Measurements from ENCODE around the gene LIAS.

GRCh38 chr4:39427520-39428114 is 31.2 kb upstream of the LIAS start:
- TF ChIP-seq CTCF (IDR thresholded peaks at IDR 0.05; ENCODE audit: low read depth, low read length, missing input control) (no peak), JUND (IDR thresholded peaks at IDR 0.05) (no peak), REST (IDR thresholded peaks at IDR 0.05) (no peak), ZBTB33 (IDR thresholded peaks at IDR 0.05) (no peak), TAF1 (conservative IDR thresholded peaks at IDR 0.05) (no peak), MAX (IDR thresholded peaks at IDR 0.05) (no peak), FOXA2 (IDR thresholded peaks at IDR 0.05) (no peak), RAD21 (IDR thresholded peaks at IDR 0.05) (no peak), YY1 (IDR thresholded peaks at IDR 0.05) (peak; percentile 68), RXRA (IDR thresholded peaks at IDR 0.05) (no peak), EGR1 (IDR thresholded peaks at IDR 0.05; ENCODE audit: low read depth in 2 of 2) (no peak), HNF4A (conservative IDR thresholded peaks at IDR 0.05) (no peak), GABPA (IDR thresholded peaks at IDR 0.05 in 1 of 2, conservative IDR thresholded peaks at IDR 0.05 in 1 of 2) (no peak)
- TF ChIP-seq, protein P1, sequence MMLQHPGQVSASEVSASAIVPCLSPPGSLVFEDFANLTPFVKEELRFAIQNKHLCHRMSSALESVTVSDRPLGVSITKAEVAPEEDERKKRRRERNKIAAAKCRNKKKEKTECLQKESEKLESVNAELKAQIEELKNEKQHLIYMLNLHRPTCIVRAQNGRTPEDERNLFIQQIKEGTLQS (IDR thresholded peaks at IDR 0.05), result no peak
